ENCODE measurements around the gene NOLC1. TPM values are rescaled to one million over a fixed set of nuclear protein-coding genes. Genes with fewer than 3 reads are reported as not detected.

Gene NOLC1
- total and polyA plus RNA-seq, 2 of the 13 experiments (the other 11 are each of a cell fraction or from before 2014, with no cell fraction given): 50.6 to 81.0 TPM

DNA sequence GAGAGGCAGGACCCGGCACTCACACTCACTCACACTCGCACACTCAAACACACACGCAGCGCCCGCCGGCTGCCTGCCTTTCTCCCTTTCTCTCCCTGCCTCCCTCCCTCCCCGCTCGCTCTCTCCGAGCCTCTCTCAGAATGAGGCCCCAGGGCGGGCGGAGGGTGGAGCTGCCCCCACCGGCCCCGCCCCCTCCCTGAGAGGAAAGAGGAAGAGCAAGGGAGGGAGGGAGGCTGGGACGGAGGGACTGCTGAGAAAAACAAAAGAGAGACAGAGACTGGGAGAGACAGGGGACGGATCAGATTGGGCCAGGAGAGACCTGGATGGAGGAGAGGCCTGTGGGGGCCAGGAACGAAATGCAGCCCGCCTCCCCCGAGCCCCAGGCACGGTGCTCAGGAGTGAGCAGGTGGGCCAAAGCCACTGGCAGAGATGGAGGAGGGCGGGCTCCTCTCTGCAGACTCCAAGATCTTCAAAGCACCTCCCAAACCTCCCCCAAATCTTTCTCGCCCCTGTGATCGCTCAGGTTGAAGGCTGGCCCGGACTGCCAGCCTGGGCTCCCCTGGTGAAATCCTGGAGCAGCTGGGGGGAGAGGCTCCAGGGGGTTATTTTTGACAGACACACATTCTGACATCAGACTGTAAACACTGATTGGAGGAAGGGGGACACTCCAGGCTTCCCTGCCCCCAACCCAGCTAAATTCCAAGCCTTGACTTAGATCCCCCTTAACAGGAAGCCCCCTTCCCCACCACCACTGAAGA, 37.1 kb upstream of the NOLC1 start (continued):
- TF ChIP-seq ZBTB37 (CRISPR knock-in tag; IDR thresholded peaks at IDR 0.05): no peak
- TF ChIP-seq, protein P1, sequence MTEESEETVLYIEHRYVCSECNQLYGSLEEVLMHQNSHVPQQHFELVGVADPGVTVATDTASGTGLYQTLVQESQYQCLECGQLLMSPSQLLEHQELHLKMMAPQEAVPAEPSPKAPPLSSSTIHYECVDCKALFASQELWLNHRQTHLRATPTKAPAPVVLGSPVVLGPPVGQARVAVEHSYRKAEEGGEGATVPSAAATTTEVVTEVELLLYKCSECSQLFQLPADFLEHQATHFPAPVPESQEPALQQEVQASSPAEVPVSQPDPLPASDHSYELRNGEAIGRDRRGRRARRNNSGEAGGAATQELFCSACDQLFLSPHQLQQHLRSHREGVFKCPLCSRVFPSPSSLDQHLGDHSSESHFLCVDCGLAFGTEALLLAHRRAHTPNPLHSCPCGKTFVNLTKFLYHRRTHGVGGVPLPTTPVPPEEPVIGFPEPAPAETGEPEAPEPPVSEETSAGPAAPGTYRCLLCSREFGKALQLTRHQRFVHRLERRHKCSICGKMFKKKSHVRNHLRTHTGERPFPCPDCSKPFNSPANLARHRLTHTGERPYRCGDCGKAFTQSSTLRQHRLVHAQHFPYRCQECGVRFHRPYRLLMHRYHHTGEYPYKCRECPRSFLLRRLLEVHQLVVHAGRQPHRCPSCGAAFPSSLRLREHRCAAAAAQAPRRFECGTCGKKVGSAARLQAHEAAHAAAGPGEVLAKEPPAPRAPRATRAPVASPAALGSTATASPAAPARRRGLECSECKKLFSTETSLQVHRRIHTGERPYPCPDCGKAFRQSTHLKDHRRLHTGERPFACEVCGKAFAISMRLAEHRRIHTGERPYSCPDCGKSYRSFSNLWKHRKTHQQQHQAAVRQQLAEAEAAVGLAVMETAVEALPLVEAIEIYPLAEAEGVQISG (CRISPR knock-in tag; IDR thresholded peaks at IDR 0.05): peak; percentile 39; the same call in 1 of the 2 replicates
- no peak for TF ChIP-seq KDM6A (CRISPR knock-in tag; IDR thresholded peaks at IDR 0.05; ENCODE audit: low read depth)
- TF ChIP-seq FIP1L1 (IDR thresholded peaks at IDR 0.05; ENCODE audit: borderline replicate concordance, insufficient read depth, low read depth, low read length): no peak
- no peak for TF ChIP-seq ZBTB3 (CRISPR knock-in tag; IDR thresholded peaks at IDR 0.05; ENCODE audit: borderline replicate concordance, low read depth)
- no peak for TF ChIP-seq ZNF816 (CRISPR knock-in tag; IDR thresholded peaks at IDR 0.05; ENCODE audit: borderline replicate concordance)
- TF ChIP-seq ZNF784 (CRISPR knock-in tag; IDR thresholded peaks at IDR 0.05; ENCODE audit: borderline replicate concordance): no peak
- TF ChIP-seq, protein P2, sequence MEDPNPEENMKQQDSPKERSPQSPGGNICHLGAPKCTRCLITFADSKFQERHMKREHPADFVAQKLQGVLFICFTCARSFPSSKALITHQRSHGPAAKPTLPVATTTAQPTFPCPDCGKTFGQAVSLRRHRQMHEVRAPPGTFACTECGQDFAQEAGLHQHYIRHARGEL (CRISPR knock-in tag; IDR thresholded peaks at IDR 0.05): no peak
- TF ChIP-seq ZNF124 (CRISPR knock-in tag; IDR thresholded peaks at IDR 0.05): 0 out of 2 replicates have a peak, but pooled peaks have one; percentile 22
- TF ChIP-seq ZNF605 (CRISPR knock-in tag; IDR thresholded peaks at IDR 0.05): peak; percentile 74; the same call in 1 of the 2 replicates
- TF ChIP-seq GATAD1 (CRISPR knock-in tag; IDR thresholded peaks at IDR 0.05): no peak
- TF ChIP-seq, protein P3, sequence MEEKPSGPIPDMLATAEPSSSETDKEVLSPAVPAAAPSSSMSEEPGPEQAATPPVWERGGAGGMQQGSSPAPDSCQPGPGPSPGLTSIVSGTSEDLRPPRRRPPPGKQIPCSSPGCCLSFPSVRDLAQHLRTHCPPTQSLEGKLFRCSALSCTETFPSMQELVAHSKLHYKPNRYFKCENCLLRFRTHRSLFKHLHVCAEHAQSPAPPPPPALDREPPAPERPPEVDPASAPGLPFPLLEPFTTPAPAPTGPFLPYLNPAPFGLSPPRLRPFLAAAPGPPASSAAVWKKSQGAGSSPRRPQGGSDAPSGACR (CRISPR knock-in tag; IDR thresholded peaks at IDR 0.05): no peak
- TF ChIP-seq ZC3H4 (CRISPR knock-in tag; IDR thresholded peaks at IDR 0.05; ENCODE audit: borderline replicate concordance): no peak
- no peak for TF ChIP-seq TERF1 (CRISPR knock-in tag; IDR thresholded peaks at IDR 0.05)
- TF ChIP-seq RXRB (CRISPR knock-in tag; IDR thresholded peaks at IDR 0.05; ENCODE audit: borderline replicate concordance): peak; percentile 9; the same call in 1 of the 2 replicates
- TF ChIP-seq, protein P4, sequence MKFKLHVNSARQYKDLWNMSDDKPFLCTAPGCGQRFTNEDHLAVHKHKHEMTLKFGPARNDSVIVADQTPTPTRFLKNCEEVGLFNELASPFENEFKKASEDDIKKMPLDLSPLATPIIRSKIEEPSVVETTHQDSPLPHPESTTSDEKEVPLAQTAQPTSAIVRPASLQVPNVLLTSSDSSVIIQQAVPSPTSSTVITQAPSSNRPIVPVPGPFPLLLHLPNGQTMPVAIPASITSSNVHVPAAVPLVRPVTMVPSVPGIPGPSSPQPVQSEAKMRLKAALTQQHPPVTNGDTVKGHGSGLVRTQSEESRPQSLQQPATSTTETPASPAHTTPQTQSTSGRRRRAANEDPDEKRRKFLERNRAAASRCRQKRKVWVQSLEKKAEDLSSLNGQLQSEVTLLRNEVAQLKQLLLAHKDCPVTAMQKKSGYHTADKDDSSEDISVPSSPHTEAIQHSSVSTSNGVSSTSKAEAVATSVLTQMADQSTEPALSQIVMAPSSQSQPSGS (CRISPR knock-in tag; IDR thresholded peaks at IDR 0.05): no peak

Measured in HepG2 (cell line).